Ovary (tissue), 9 donors: Measurements from ENCODE around the gene EMC8. TPM values are rescaled to one million over a fixed set of nuclear protein-coding genes. Genes with fewer than 3 reads are reported as not detected.

ENCODE experiments used
- DNase-seq, 5 donors: peaks; one replicate each; pipeline ENCODE4 v3.0.0-alpha.2; 2019 to 2020
- H3K27ac ChIP-seq, 2 donors: fragments of 200-600 bp; one replicate each; pipeline versions ENCODE4 v1.5.1 to v1.8.0; 2019 to 2022
- H3K27me3 ChIP-seq: fragments of 200-600 bp; one replicate; pipeline ENCODE4 v1.8.0; 2022
- H3K36me3 ChIP-seq: fragments of 200-600 bp; sonication (generic); one replicate; pipeline ENCODE4 v1.5.1; 2019
- H3K4me1 ChIP-seq: one replicate; pipeline ENCODE4 v1.8.1; 2013; ENCODE audit warnings: mild to moderate bottlenecking, moderate library complexity; ENCODE audit not compliant: insufficient read depth
- H3K4me3 ChIP-seq: fragments of 200-600 bp; sonication (generic); one replicate; pipeline ENCODE4 v1.5.1; 2017
- H3K9me3 ChIP-seq, 2 donors: fragments of 200-600 bp in 1 of 2; sonication (generic) in 1 of 2; one replicate each; pipeline versions ENCODE4 v1.5.1 to v1.8.1; 2013 to 2019; ENCODE audit warnings: mild to moderate bottlenecking in 1 of 2, moderate library complexity in 1 of 2
- CTCF ChIP-seq, 3 donors: fragments of 450-650 bp in 2 of 3; fragments of 200-600 bp in 1 of 3; IDR thresholded peaks; one replicate each; pipeline versions ENCODE4 v1.5.1 to v1.8.0; 2016 to 2022; ENCODE audit warnings: antibody characterized with exemption in 3 of 3, mild to moderate bottlenecking in 1 of 3
- EP300 ChIP-seq: sonication (generic); formaldehyde crosslinking; IDR thresholded peaks from one replicate; pipeline ENCODE4 v1.6.1; 2017; ENCODE audit warnings: antibody characterized with exemption
- POLR2A ChIP-seq: fragments of 450-650 bp; IDR thresholded peaks from one replicate; pipeline ENCODE4 v1.6.1; 2017; ENCODE audit warnings: antibody characterized with exemption, mild to moderate bottlenecking, moderate library complexity
- WGBS, 3 donors: extraction: QIAGEN DNeasy Blood & Tissue Kit in 1 of 3; methylation state at CpG; one replicate each; pipeline versions ENCODE4 v1.1.5 to v1.1.7; 2013 to 2017; 5-methylcytosine and 5-hydroxymethylcytosine counted together
- intact Hi-C, 4 donors: fragments of 100-400 bp; cut with DNase I; formaldehyde crosslinking; loops; one replicate each; pipeline versions ENCODE4 v1.11.0 to v1.15.1; 2022 to 2023
- polyA plus RNA-seq, 2 donors: library from polyadenylated mRNA; stranded (reverse); fragments of 200-250 nt in 1 of 2; fragments of 350-450 nt in 1 of 2; fragmentation: Illumina TruSeq in 1 of 2; extraction: RNeasy Lipid Tissue Mini Kit (QIAGEN cat#74804) in 1 of 2; gene quantifications; one replicate each; pipeline ENCODE4 v1.2.3, GENCODE V29; 2013 to 2014
- total RNA-seq, 7 donors: library from RNA; depleted of rRNA in 2 of 7; stranded (reverse); fragments of >200 nt in 2 of 7; fragmentation: NEBNext Ultra II Directional in 3 of 7; extraction: Animal tissue kit (Norgen Biotek cat#: 25700) in 3 of 7; gene quantifications; one replicate each; pipeline versions ENCODE4 v1.1.0 to v1.2.4, GENCODE V29; 2016 to 2023
- donor health status: DM: no; HTN: no; CAD: no; lungs with moderate emphysema.
- donor health status: DM: no; HTN: no; CAD: no.
- donor health status: Bipolar disorder and iron deficiency.
- donor health status: DM: yes; HTN: yes; CAD: no.
- donor health status: DM: no; HTN: no; CAD: no.
- donor health status: DM: yes; HTN: yes; CAD: no.

EMC8 gene
- total and polyA plus RNA-seq, 9 donors: 9.4 to 32.5 (median 20.2) TPM

GRCh38 chr16:85750146-85750826, 49.1 kb downstream of the EMC8 start:
- intact Hi-C loops: no loop called here

GRCh38 chr16:85749771-85750145, 49.6 kb downstream of the EMC8 start:
- no peaks in the 10 kb centered on the region for H3K36me3 ChIP-seq
- H3K27me3 ChIP-seq: no peaks in the 10 kb centered on the region
- no peak for TF ChIP-seq POLR2A
- no peak for TF ChIP-seq EP300
- no peak for TF ChIP-seq CTCF (IDR thresholded peaks at IDR 0.05)
- intact Hi-C loops: no loop called here
- no peak overlapping the region for H3K27ac ChIP-seq
- peaks cover 5% of the 10 kb centered on the region for H3K4me1 ChIP-seq
- no peaks in the 10 kb centered on the region for H3K9me3 ChIP-seq
- 25 to 36% (median 34%) methylated on average over 12 to 14 of the region's 14 CpGs for WGBS, 3 donors
- DNase-seq: no peak
- peak overlapping the region; percentile 37 for H3K4me3 ChIP-seq

More at GRCh38 chr16:85750146-85750826, 49.1 kb downstream of the EMC8 start:
- peak in 4 of 5 donors; percentile 20 to 66 (median 49) for DNase-seq
- Histone ChIP-seq H3K4me1 (peaks cover 5% of the 10 kb centered on the region), H3K27me3 (no peaks in the 10 kb centered on the region), H3K4me3 (peak overlapping the region; percentile 37), H3K27ac (no peak overlapping the region), H3K9me3 (no peaks in the 10 kb centered on the region), H3K36me3 (no peaks in the 10 kb centered on the region)
- 1 to 2% (median 2%) methylated on average over 20 to 51 of the region's 51 CpGs for WGBS, 3 donors
- TF ChIP-seq EP300 (no peak), POLR2A (no peak), CTCF (IDR thresholded peaks at IDR 0.05) (no peak)

- H3K4me1 ChIP-seq: peaks cover 5% of the 10 kb centered on the region
- 83 to 86% (median 84%) methylated on average over 13 of the region's 13 CpGs for WGBS, 3 donors
- intact Hi-C loops: no loop called here
Observed at GRCh38 chr16:85746460-85747215, 52.7 kb downstream of the EMC8 start.

GRCh38 chr16:85738923-85739715, 60.2 kb downstream of the EMC8 start:
- no peak for DNase-seq
- Histone ChIP-seq H3K4me3 (no peak overlapping the region), H3K36me3 (no peaks in the 10 kb centered on the region), H3K4me1 (no peaks in the 10 kb centered on the region), H3K27ac (no peak overlapping the region), H3K9me3 (no peaks in the 10 kb centered on the region), H3K27me3 (no peaks in the 10 kb centered on the region)
- no peak for TF ChIP-seq POLR2A
- no peak for TF ChIP-seq EP300
- TF ChIP-seq CTCF (IDR thresholded peaks at IDR 0.05): no peak
- 54 to 74% (median 69%) methylated on average over 13 of the region's 13 CpGs for WGBS, 3 donors
- intact Hi-C loops: no loop called here

More at GRCh38 chr16:85746460-85747215, 52.7 kb downstream of the EMC8 start:
- Histone ChIP-seq H3K27me3 (no peaks in the 10 kb centered on the region), H3K4me3 (no peak overlapping the region), H3K36me3 (no peaks in the 10 kb centered on the region), H3K27ac (no peak overlapping the region), H3K9me3 (no peaks in the 10 kb centered on the region)
- TF ChIP-seq EP300: no peak
- DNase-seq: no peak
